ENCODE data around the gene SLC30A4. TPM values are rescaled to one million over a fixed set of nuclear protein-coding genes. Genes with fewer than 3 reads are reported as not detected.

The SLC30A4 gene
- total RNA-seq, 4 donors from 2014 or later: 11.7 to 69.3 (median 16.0) TPM

GRCh38 chr15:45457220-45457619, 65.3 kb downstream of the SLC30A4 start:
- in situ Hi-C loops (cut with MboI; ENCODE audit: low pct_ligation_motif_present in 1 of 4, low pct_unique_long_range_greater_than_20kb in 1 of 4, low sequenced_read_pairs in 3 of 4): loop anchor here (10.0 to 25.0 kb wide), 2 partner anchors 155 to 158 kb away; no protein-coding TSS in a partner anchor

DNA sequence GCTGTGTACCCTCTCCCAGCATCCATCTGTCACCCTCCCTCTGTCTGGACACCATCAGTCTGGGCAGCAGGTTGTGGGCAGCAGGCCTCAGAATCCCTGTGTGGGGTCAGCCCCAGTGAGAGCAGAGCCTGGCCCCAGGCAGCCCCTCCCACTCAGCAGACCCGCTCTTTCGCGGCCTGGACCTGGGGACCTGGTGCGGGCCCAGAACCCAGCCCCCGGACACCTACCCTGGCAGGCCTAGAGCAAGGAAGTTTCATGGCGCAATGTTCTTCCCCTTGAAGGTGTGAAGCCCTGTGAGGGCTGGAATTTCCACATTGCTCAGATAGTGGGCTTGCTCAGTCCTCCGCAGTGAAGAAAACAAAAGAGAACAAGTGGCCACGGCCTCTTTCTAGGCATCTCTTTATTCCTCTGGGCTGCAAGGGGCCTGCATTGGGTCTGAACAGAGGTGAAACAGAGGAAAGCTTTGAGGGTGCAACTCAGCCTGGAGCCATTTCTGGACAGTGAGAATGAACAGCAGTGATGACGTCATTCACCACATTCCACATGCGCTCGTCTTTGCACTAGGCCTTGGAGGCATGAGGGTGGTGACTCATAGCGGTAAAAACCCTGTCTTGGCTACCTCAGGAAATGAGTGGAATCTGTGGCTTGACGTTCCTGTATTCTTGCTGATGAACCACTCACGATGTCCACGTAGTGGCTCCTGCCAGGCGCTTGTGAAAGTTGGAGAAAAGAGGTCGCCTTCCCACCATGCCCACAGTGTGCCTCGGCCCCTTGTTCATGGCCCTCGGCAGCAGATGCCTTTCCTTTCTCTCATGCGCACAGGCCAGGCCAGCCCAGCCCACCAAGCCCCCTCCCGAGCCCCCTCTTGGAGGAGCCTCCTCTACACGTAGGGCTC, 66.1 kb downstream of the SLC30A4 start:
- Histone ChIP-seq H3K9me3 (no peaks in the 10 kb centered on the region), H3K4me3 (no peak overlapping the region), H3K27me3 (no peaks in the 10 kb centered on the region), H3K36me3 (no peaks in the 10 kb centered on the region), H3K27ac (peak overlapping the region; percentile 77 to 85 (median 82)), H3K4me1 (peaks cover 6 to 57% (median 44%) of the 10 kb centered on the region in 4 donors)
- TF ChIP-seq POLR2AphosphoS5 (IDR thresholded peaks at IDR 0.05) (peak; percentile 60 to 74 (median 70)), POLR2A (IDR thresholded peaks at IDR 0.05) (no peak)
- intact Hi-C loops (cut with DNase I; ENCODE audit: low total_unique reads) (no loop called here), in situ Hi-C loops (cut with MboI; ENCODE audit: low pct_ligation_motif_present in 1 of 4, low pct_unique_long_range_greater_than_20kb in 1 of 4, low sequenced_read_pairs in 3 of 4) (loop anchor here (10.0 to 25.0 kb wide), 2 partner anchors 156 to 158 kb away; no protein-coding TSS in a partner anchor)
- 67% methylated on average over 22 of the region's 22 CpGs; no CpG with 5 or more reads in 1 of the 2 donors for WGBS, 2 donors (ENCODE audit: low coverage in 1 of 2)
- DNase-seq: peak; percentile 71

More at GRCh38 chr15:45457220-45457619, 65.3 kb downstream of the SLC30A4 start:
- intact Hi-C loops (cut with DNase I; ENCODE audit: low total_unique reads): no loop called here
- DNase-seq: no peak
- no peaks in the 10 kb centered on the region for H3K9me3 ChIP-seq
- H3K27me3 ChIP-seq: no peaks in the 10 kb centered on the region
- no peak for TF ChIP-seq POLR2A (IDR thresholded peaks at IDR 0.05)
- no peak for TF ChIP-seq POLR2AphosphoS5 (IDR thresholded peaks at IDR 0.05)
- TF ChIP-seq EP300 (IDR thresholded peaks at IDR 0.05; ENCODE audit: low read depth): no peak
- TF ChIP-seq CTCF (IDR thresholded peaks at IDR 0.05): no peak
- H3K27ac ChIP-seq: peak overlapping the region; percentile 77 to 85 (median 82)
- peaks cover 6 to 57% (median 41%) of the 10 kb centered on the region in 4 donors for H3K4me1 ChIP-seq
- H3K4me3 ChIP-seq: no peak overlapping the region
- no peaks in the 10 kb centered on the region for H3K36me3 ChIP-seq
- WGBS, 2 donors (ENCODE audit: low coverage in 1 of 2): 15 to 32% methylated on average over 3 to 5 of the region's 5 CpGs

DNA sequence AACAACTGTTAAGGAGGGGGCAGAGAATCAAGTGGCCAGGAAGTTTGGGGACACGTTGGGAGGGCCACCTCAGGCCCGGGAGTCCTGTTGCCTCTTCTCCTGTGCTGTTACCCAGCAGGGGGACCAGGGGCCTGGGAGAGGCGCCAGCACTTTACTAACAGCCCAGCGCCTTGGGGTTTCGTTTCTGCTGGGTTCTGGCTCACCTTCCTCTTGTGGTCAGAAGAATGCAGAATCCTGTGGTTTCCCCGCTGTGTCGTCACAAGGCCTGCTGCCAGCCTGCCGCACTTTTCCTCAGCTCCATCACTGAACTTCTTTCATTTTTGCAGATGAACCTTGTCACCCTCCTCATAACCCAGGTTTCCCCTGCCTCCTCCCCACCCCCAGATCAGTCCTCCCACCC, 67.7 kb downstream of the SLC30A4 start:
- H3K27ac ChIP-seq: peak overlapping the region; percentile 57 to 85 (median 74)
- peak overlapping the region in 1 of 4 donors; percentile 15 for H3K4me3 ChIP-seq
- 20 to 23% methylated on average over 1 to 8 of the region's 8 CpGs for WGBS, 2 donors (ENCODE audit: low coverage in 1 of 2)
- TF ChIP-seq EP300 (IDR thresholded peaks at IDR 0.05; ENCODE audit: low read depth): no peak
- TF ChIP-seq POLR2AphosphoS5 (IDR thresholded peaks at IDR 0.05): no peak
- no peak for TF ChIP-seq POLR2A (IDR thresholded peaks at IDR 0.05)
- no peak for TF ChIP-seq CTCF (IDR thresholded peaks at IDR 0.05)
- peaks cover 6 to 57% (median 45%) of the 10 kb centered on the region in 4 donors for H3K4me1 ChIP-seq
- intact Hi-C loops (cut with DNase I; ENCODE audit: low total_unique reads) (no loop called here), in situ Hi-C loops (cut with MboI; ENCODE audit: low pct_ligation_motif_present in 1 of 4, low pct_unique_long_range_greater_than_20kb in 1 of 4, low sequenced_read_pairs in 3 of 4) (loop anchor here (10.0 to 25.0 kb wide), 2 partner anchors 157 to 160 kb away; no protein-coding TSS in a partner anchor)
- DNase-seq: peak; percentile 80
- H3K9me3 ChIP-seq: no peaks in the 10 kb centered on the region
- no peaks in the 10 kb centered on the region for H3K27me3 ChIP-seq
- no peaks in the 10 kb centered on the region for H3K36me3 ChIP-seq

- Histone ChIP-seq H3K9me3 (no peaks in the 10 kb centered on the region), H3K27me3 (no peaks in the 10 kb centered on the region), H3K36me3 (no peaks in the 10 kb centered on the region), H3K4me3 (peak overlapping the region in 3 of 4 donors; percentile 28 to 56 (median 36)), H3K4me1 (peaks cover 6 to 56% (median 50%) of the 10 kb centered on the region in 4 donors), H3K27ac (peak overlapping the region; percentile 88 to 96 (median 90))
- TF ChIP-seq POLR2A (IDR thresholded peaks at IDR 0.05) (peak; percentile 65), EP300 (IDR thresholded peaks at IDR 0.05; ENCODE audit: low read depth) (no peak), CTCF (IDR thresholded peaks at IDR 0.05) (no peak), POLR2AphosphoS5 (IDR thresholded peaks at IDR 0.05) (peak; percentile 10 to 75 (median 74))
- in situ Hi-C loops (cut with MboI; ENCODE audit: low pct_ligation_motif_present in 1 of 4, low pct_unique_long_range_greater_than_20kb in 1 of 4, low sequenced_read_pairs in 3 of 4) (loop anchor here (10.0 to 25.0 kb wide), 2 partner anchors 161 to 164 kb away; no protein-coding TSS in a partner anchor), intact Hi-C loops (cut with DNase I; ENCODE audit: low total_unique reads) (no loop called here)
- 78 to 86% methylated on average over 2 to 6 of the region's 6 CpGs for WGBS, 2 donors (ENCODE audit: low coverage in 1 of 2)
- no peak for DNase-seq
Measured at GRCh38 chr15:45451265-45451664, 71.3 kb downstream of the SLC30A4 start.

Data from transverse colon (tissue), 4 donors.